ENCODE results near the gene RBM43. TPM values are rescaled to one million over a fixed set of nuclear protein-coding genes. Genes with fewer than 3 reads are reported as not detected.

Gene RBM43
- total and polyA plus RNA-seq, 2 of the 4 experiments (the other 2 are of a cell fraction), result 1.6 to 3.6 TPM

GRCh38 chr2:151292141-151292540, 30.5 kb upstream of the RBM43 start:
- Histone ChIP-seq H2BK120ac (ENCODE audit: low read depth, low read length) (no peak overlapping the region), H3K4me2 (ENCODE audit: low read depth, low read length) (no peak overlapping the region), H3K27me3 (ENCODE audit: control insufficient read depth, insufficient read depth, low read length) (no peaks in the 10 kb centered on the region), H2BK5ac (ENCODE audit: low read depth, low read length, poor library complexity, severe bottlenecking) (no peak overlapping the region), H3K79me1 (ENCODE audit: low read depth in 1 of 2, low read length in 2 of 2) (peaks cover 4 to 16% of the 10 kb centered on the region in 2 experiments; a peak in 1 of 4 replicates), H2AK5ac (ENCODE audit: low read depth, low read length) (no peak overlapping the region), H2BK20ac (ENCODE audit: low read depth, low read length) (no peak overlapping the region), H2AFZ (replicated peaks; ENCODE audit: low read length, poor library complexity) (no peak overlapping the region), H3K4me1 (ENCODE audit: control insufficient read depth, insufficient read depth, low read length) (peaks cover 2% of the 10 kb centered on the region; the same call in 1 of the 2 replicates), H4K20me1 (ENCODE audit: insufficient read depth, low read length) (no peaks in the 10 kb centered on the region), H4K91ac (ENCODE audit: insufficient read depth, low read depth, low read length) (no peak overlapping the region), H3K9ac (ENCODE audit: low read depth, low read length) (no peak overlapping the region), H3K4ac (ENCODE audit: low read depth, low read length) (no peak overlapping the region), H2AK9ac (replicated peaks; ENCODE audit: low read depth, low read length, poor library complexity) (no peak overlapping the region), H3K9me3 (ENCODE audit: control insufficient read depth, insufficient read depth, low read length) (no peaks in the 10 kb centered on the region), H3K23ac (ENCODE audit: low read depth, low read length) (no peak overlapping the region; the same call in 1 of the 2 replicates), H3K36me3 (ENCODE audit: control insufficient read depth, insufficient read depth, low read length) (no peaks in the 10 kb centered on the region), H4K8ac (ENCODE audit: low read depth in 2 of 2, low read length in 2 of 2) (no peak overlapping the region), H3K9me1 (ENCODE audit: insufficient read depth, low read length) (no peaks in the 10 kb centered on the region), H2BK15ac (ENCODE audit: low read depth, low read length) (no peak overlapping the region), H3K4me3 (ENCODE audit: insufficient read depth, low read depth, low read length) (no peak overlapping the region), H4K5ac (ENCODE audit: low read depth, low read length) (no peak overlapping the region), H3K14ac (replicated peaks; ENCODE audit: low read depth, low read length) (no peak overlapping the region), H3K56ac (ENCODE audit: extremely low read depth, insufficient read depth, low read length) (no peak overlapping the region), H3K18ac (ENCODE audit: low read depth, low read length) (no peak overlapping the region), H3K27ac (ENCODE audit: insufficient read depth, low read length) (no peak overlapping the region)
- dilution Hi-C loops (cut with HindIII; ENCODE audit: low sequenced_read_pairs, unreplicated experiment), result no loop called here
- ATAC-seq (ENCODE audit: low read depth) (no peak), DNase-seq (no peak)
- ChIA-PET POLR2A (ENCODE audit: unreplicated experiment) (no interaction called here), CTCF (interaction anchor here (1.1 kb wide), 1 partner anchor 14 kb away, joined by 3 read pairs; no protein-coding TSS in a partner anchor)
- no CpG with 5 or more reads among the region's 2 CpGs for WGBS, 2 experiments (ENCODE audit: extremely low coverage in 2 of 2, insufficient read length in 1 of 2)
- in situ Hi-C loops (cut with MboI; ENCODE audit: low sequenced_read_pairs), result loop anchor here (10.0 kb wide), 1 partner anchor 123 kb away; no protein-coding TSS in a partner anchor
- intact Hi-C loops (cut with micrococcal nuclease), result no loop called here
- BruUV-seq (replicated peaks), result no TSS peak
- TF ChIP-seq MXI1 (IDR thresholded peaks at IDR 0.05; ENCODE audit: borderline replicate concordance, low read depth, low read length) (no peak), MAFK (IDR thresholded peaks at IDR 0.05; ENCODE audit: low read depth, low read length) (no peak), FOS (IDR thresholded peaks at IDR 0.05; ENCODE audit: low read depth, low read length) (no peak), MAZ (IDR thresholded peaks at IDR 0.05; ENCODE audit: borderline replicate concordance, low read depth, low read length) (no peak), RAD21 (IDR thresholded peaks at IDR 0.05; ENCODE audit: low read length) (no peak), CHD1 (IDR thresholded peaks at IDR 0.05; ENCODE audit: low read depth, low read length) (no peak), CTCF (conservative IDR thresholded peaks at IDR 0.05; ENCODE audit: low read depth, low read length) (no peak), USF2 (IDR thresholded peaks at IDR 0.05; ENCODE audit: low read depth, low read length) (no peak), RCOR1 (IDR thresholded peaks at IDR 0.05; ENCODE audit: insufficient replicate concordance, low read length) (no peak), POLR2A (IDR thresholded peaks at IDR 0.05; ENCODE audit: low read depth, low read length) (no peak), BHLHE40 (IDR thresholded peaks at IDR 0.05; ENCODE audit: low read depth, low read length) (no peak), ELK1 (IDR thresholded peaks at IDR 0.05; ENCODE audit: borderline replicate concordance, low read depth, low read length) (no peak), CEBPB (IDR thresholded peaks at IDR 0.05; ENCODE audit: low read depth, low read length) (no peak), SMC3 (IDR thresholded peaks at IDR 0.05; ENCODE audit: low read depth, low read length) (no peak), RFX5 (IDR thresholded peaks at IDR 0.05; ENCODE audit: low read depth, low read length) (no peak), NFE2L2 (IDR thresholded peaks at IDR 0.05; ENCODE audit: low read depth, low read length) (no peak)
